ENCODE measurements around the gene ST3GAL5. TPM values are rescaled to one million over a fixed set of nuclear protein-coding genes. Genes with fewer than 3 reads are reported as not detected.
"Not testable (repeated sequence)": the region's sequence is repeated elsewhere in the genome, so short reads cannot be mapped to it uniquely, and the experiment has no call there.

ST3GAL5 gene
- total and polyA plus RNA-seq, 10 donors, result 18.7 to 124 (median 74.1) TPM

GRCh38 chr2:85887566-85888019, 1.2 kb downstream of the ST3GAL5 start:
- H3K4me1 ChIP-seq, result peaks cover 32 to 88% (median 76%) of the 10 kb centered on the region in 6 donors
- TF ChIP-seq POLR2A (IDR thresholded peaks at IDR 0.05) (no peak), POLR2AphosphoS5 (IDR thresholded peaks at IDR 0.05) (peak in 2 of 3 donors; percentile 57 to 73), CTCF (IDR thresholded peaks at IDR 0.05 in 8 of 11, conservative IDR thresholded peaks at IDR 0.05 in 3 of 11) (peak in 9 of 11 experiments; percentile 19 to 52 (median 42))
- intact Hi-C loops (cut with DNase I; ENCODE audit: low total_unique reads), result loop anchor here (5.0 kb wide), 2 partner anchors 55 to 190 kb away; no protein-coding TSS in a partner anchor
- H3K4me3 ChIP-seq, result peak overlapping the region; percentile 65 to 95 (median 86)
- peaks cover 0 to 8% (median 0%) of the 10 kb centered on the region in 7 donors for H3K27me3 ChIP-seq (replicated peaks in 1 of 7)
- H3K27ac ChIP-seq, result peak overlapping the region; percentile 88 to 96 (median 91)
- WGBS, 5 donors, result 0 to 6% (median 3%) methylated on average over 10 of the region's 10 CpGs
- peaks cover 0 to under 1% (median 0%) of the 10 kb centered on the region in 8 donors for H3K9me3 ChIP-seq
- peaks cover 0 to 9% (median 0%) of the 10 kb centered on the region in 6 donors for H3K36me3 ChIP-seq
- peak; percentile 91 for DNase-seq

- Histone ChIP-seq H3K9me3 (peaks cover 2 to 11% (median 8%) of the 10 kb centered on the region in 8 donors), H3K27me3 (replicated peaks in 1 of 7) (peaks cover 0 to 8% (median 0%) of the 10 kb centered on the region in 7 donors), H3K36me3 (peaks cover 0 to 19% (median 9%) of the 10 kb centered on the region in 6 donors), H3K27ac (peak overlapping the region in 7 of 8 donors; percentile 88 to 96 (median 93)), H3K4me3 (peak overlapping the region in 7 of 8 donors; percentile 65 to 95 (median 87)), H3K4me1 (peaks cover 29 to 78% (median 68%) of the 10 kb centered on the region in 6 donors)
- 23 to 41% (median 31%) methylated on average over 11 of the region's 11 CpGs for WGBS, 5 donors
- TF ChIP-seq POLR2A (IDR thresholded peaks at IDR 0.05), result no peak
- no peak for TF ChIP-seq CTCF (IDR thresholded peaks at IDR 0.05 in 8 of 11, conservative IDR thresholded peaks at IDR 0.05 in 3 of 11)
- peak in 2 of 3 donors; percentile 36 to 59 for TF ChIP-seq POLR2AphosphoS5 (IDR thresholded peaks at IDR 0.05)
- intact Hi-C loops (cut with DNase I; ENCODE audit: low total_unique reads), result loop anchor here (5.0 kb wide), 2 partner anchors 54 to 191 kb away; no protein-coding TSS in a partner anchor
- DNase-seq, result no peak
These were observed 2.2 kb downstream of the ST3GAL5 start for GRCh38 chr2:85886590-85886989.

DNA sequence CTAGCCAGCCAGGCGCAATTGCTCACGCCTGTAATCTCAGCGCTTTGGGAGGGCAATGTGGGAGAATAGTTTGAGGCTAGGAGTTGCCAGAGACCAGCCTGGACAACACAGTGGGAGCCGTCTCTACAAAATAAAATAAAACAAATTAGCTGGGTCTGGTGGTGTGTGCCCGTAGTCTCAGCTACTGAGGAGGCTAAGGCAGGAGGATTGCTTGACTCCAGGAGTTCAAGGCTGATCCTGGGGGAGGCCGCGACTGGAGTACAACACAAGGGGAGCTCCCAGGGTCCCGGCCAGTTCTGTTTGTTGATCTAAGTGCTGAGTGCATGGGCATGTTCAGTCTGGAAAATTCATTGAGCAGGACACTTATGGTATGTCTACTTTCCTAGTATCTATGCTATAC, 2.6 kb downstream of the ST3GAL5 start:
- H3K4me1 ChIP-seq, result peaks cover 29 to 74% (median 63%) of the 10 kb centered on the region in 6 donors
- H3K27me3 ChIP-seq (replicated peaks in 1 of 7), result peaks cover 0 to 8% (median 0%) of the 10 kb centered on the region in 7 donors
- WGBS, 5 donors, result 80 to 94% (median 88%) methylated on average over 8 of the region's 8 CpGs
- intact Hi-C loops (cut with DNase I; ENCODE audit: low total_unique reads), result loop anchor here (5.0 kb wide), 2 partner anchors 54 to 191 kb away; no protein-coding TSS in a partner anchor
- DNase-seq, result no peak
- H3K27ac ChIP-seq, result peak overlapping the region in 6 of 8 donors; percentile 88 to 96 (median 94)
- TF ChIP-seq POLR2AphosphoS5 (IDR thresholded peaks at IDR 0.05) (no peak), POLR2A (IDR thresholded peaks at IDR 0.05) (no peak), CTCF (IDR thresholded peaks at IDR 0.05 in 8 of 11, conservative IDR thresholded peaks at IDR 0.05 in 3 of 11) (no peak)
- H3K9me3 ChIP-seq, result peaks cover 2 to 14% (median 11%) of the 10 kb centered on the region in 8 donors
- H3K4me3 ChIP-seq, result peak overlapping the region in 4 of 8 donors; percentile 84 to 95 (median 93)
- peaks cover 0 to 24% (median 10%) of the 10 kb centered on the region in 6 donors for H3K36me3 ChIP-seq

DNA sequence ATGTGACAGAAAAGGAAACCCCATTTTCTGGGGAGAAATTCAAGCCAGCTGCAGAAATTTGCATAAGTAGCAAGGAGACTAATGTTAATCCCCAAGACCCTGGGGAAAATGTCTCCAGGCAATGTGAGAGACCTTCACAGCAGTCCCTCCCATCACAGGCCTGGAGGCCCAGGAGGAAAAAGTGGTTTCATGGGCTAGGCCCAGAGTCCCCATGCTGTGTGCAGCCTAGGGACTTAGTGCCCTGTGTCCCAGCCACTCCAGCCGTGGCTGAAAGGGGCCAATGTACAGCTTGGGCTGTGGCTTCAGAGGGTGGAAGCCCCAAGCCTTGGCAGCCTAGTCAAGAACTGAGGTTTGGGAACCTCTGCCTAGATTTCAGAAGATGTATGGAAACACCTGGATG, 7.0 kb downstream of the ST3GAL5 start:
- H3K4me3 ChIP-seq; DNase-seq; H3K27me3 ChIP-seq (replicated peaks in 1 of 7); intact Hi-C loops (cut with DNase I; ENCODE audit: low total_unique reads): not testable (repeated sequence)
- Histone ChIP-seq H3K4me1 (peaks cover 34 to 81% (median 61%) of the 10 kb centered on the region in 6 donors), H3K9me3 (peaks cover 2 to 20% (median 11%) of the 10 kb centered on the region in 8 donors), H3K36me3 (peaks cover 0 to 25% (median 12%) of the 10 kb centered on the region in 6 donors), H3K27ac (peak overlapping the region in 2 of 8 donors; percentile 30 to 40)
- 94 to 100% (median 100%) methylated on average over 1 of the region's 1 CpG; no CpG with 5 or more reads in 1 of the 5 donors for WGBS, 5 donors

- Histone ChIP-seq H3K4me1 (peaks cover 26 to 81% (median 60%) of the 10 kb centered on the region in 6 donors), H3K36me3 (peaks cover 0 to 25% (median 12%) of the 10 kb centered on the region in 6 donors), H3K27ac (peak overlapping the region in 4 of 8 donors; percentile 29 to 58 (median 50)), H3K9me3 (peaks cover 2 to 20% (median 11%) of the 10 kb centered on the region in 8 donors)
- intact Hi-C loops (cut with DNase I; ENCODE audit: low total_unique reads); DNase-seq; H3K27me3 ChIP-seq (replicated peaks in 1 of 7); H3K4me3 ChIP-seq: not testable (repeated sequence)
- 55 to 70% (median 62%) methylated on average over 4 of the region's 4 CpGs for WGBS, 5 donors
These were observed 8.0 kb downstream of the ST3GAL5 start for GRCh38 chr2:85880716-85881328.
